Measurements from ENCODE around the gene ELP4. TPM values are rescaled to one million over a fixed set of nuclear protein-coding genes. Genes with fewer than 3 reads are reported as not detected.

The ELP4 gene
- total RNA-seq, 2 donors from 2014 or later = 16.9 TPM

DNA sequence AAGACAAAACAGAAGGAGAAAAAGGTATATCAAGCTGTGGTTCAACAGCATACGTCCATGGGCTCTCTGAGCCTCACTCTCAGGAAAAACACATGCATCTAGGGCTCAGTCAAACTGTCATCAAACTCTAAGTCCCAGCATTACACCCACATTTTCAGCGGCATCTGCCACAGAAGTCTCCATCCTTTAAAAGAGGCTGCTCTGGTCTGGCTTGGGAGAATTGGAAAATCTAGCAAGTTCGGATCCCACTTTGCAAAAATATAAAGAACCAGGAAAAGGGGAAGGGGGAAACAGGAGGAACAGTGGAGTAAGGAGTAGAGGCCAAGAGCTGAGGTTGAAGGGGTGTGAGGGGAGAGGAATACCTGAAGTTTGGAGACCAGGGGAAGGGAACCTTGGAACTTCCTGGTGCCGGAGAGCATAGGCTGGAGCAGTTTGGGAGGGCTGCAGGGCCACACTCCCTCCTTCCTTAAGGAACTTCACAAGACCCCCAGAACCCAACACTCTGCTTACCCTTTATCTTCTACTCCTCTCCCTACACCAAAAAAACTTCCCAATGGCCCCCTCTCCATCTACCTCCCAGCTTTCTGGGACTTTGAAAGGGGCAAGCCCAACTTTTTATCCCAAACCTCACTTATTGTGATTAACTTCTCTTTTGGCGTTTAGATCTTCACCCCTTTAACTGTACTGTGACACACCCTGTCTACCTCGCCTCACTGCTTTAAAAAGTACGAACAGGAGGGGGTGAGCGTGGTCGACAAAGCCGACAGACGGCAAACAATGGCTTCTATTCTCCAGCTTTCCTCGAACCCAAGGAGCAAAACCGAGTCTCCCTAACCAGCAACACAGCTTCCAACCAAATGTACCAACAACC lies 297.6 kb downstream of the ELP4 start:
- no peak for TF ChIP-seq CTCF (IDR thresholded peaks at IDR 0.05)
- Histone ChIP-seq H3K9me3 (no peaks in the 10 kb centered on the region), H3K4me1 (ENCODE audit: control insufficient read depth in 1 of 2, low read depth in 2 of 2) (peaks cover 29 to 46% of the 10 kb centered on the region in 2 donors), H3K27ac (no peak overlapping the region), H3K4me3 (no peak overlapping the region), H3K36me3 (no peaks in the 10 kb centered on the region), H3K27me3 (replicated peaks; ENCODE audit: insufficient read depth) (peaks cover 59% of the 10 kb centered on the region)
- DNase-seq (ENCODE audit: low spot score) = no peak
- ATAC-seq (ENCODE audit: insufficient number of reproducible peaks, low FRiP score, low read depth) = no peak

DNA sequence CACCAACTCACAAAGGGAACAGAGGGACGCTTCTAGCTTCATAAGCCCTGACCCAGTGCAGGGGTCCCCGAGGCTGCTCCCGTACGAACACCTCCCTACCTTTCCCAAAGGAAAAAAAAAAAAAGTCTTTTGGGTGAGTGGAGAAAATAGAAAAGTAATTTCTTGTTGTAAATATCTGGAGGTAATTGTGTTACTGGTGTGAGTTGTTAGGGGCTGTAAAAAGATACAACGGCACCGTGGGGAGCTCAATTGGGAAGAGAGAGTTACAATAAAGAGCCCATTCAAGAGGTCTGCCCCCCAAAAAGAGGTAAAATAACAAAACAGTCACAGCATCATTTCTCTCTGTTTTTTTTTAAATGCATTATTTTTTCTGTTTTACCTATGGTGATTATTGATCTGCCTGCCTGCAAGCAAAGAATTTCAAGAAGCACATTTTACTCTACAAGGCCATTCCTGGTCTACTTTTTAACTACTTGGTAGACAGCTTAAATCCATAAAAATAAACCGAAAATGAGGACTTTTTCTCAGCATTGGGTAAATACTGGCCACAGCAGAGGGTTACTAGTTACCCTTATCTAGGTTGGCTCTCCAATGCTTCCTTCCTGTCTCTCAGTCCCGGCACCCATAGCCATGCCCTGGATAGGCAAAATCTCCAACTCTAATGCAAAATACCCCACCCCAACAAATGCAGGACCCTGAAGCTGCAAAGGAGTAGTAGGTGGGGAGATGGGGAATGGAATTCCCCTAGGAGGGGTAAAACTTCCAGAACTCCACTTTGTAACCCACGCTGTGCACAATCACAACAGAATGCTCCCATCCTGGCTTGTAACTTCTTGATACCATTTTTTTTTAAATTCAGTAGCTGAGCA lies 298.5 kb downstream of the ELP4 start:
- Histone ChIP-seq H3K4me1 (ENCODE audit: control insufficient read depth in 1 of 2, low read depth in 2 of 2) (peaks cover 37 to 55% of the 10 kb centered on the region in 2 donors), H3K27ac (no peak overlapping the region), H3K9me3 (no peaks in the 10 kb centered on the region), H3K27me3 (replicated peaks; ENCODE audit: insufficient read depth) (peaks cover 53% of the 10 kb centered on the region), H3K36me3 (no peaks in the 10 kb centered on the region), H3K4me3 (no peak overlapping the region)
- no peak for TF ChIP-seq CTCF (IDR thresholded peaks at IDR 0.05)
- no peak for DNase-seq (ENCODE audit: low spot score)
- no peak for ATAC-seq (ENCODE audit: insufficient number of reproducible peaks, low FRiP score, low read depth)

- TF ChIP-seq CTCF (IDR thresholded peaks at IDR 0.05) = no peak
- DNase-seq (ENCODE audit: low spot score) (no peak), ATAC-seq (ENCODE audit: insufficient number of reproducible peaks, low FRiP score, low read depth) (no peak)
- no peaks in the 10 kb centered on the region for H3K36me3 ChIP-seq
- no peaks in the 10 kb centered on the region for H3K9me3 ChIP-seq
- peaks cover 44% of the 10 kb centered on the region for H3K27me3 ChIP-seq (replicated peaks; ENCODE audit: insufficient read depth)
- no peak overlapping the region for H3K27ac ChIP-seq
- H3K4me3 ChIP-seq = no peak overlapping the region
- peaks cover 44 to 62% of the 10 kb centered on the region in 2 donors for H3K4me1 ChIP-seq (ENCODE audit: control insufficient read depth in 1 of 2, low read depth in 2 of 2)
Measured at GRCh38 chr11:31808721-31809540, 299.4 kb downstream of the ELP4 start.

GRCh38 chr11:31809541-31809856 lies 299.9 kb downstream of the ELP4 start:
- no peak for ATAC-seq (ENCODE audit: insufficient number of reproducible peaks, low FRiP score, low read depth)
- Histone ChIP-seq H3K9me3 (no peaks in the 10 kb centered on the region), H3K27me3 (replicated peaks; ENCODE audit: insufficient read depth) (peaks cover 41% of the 10 kb centered on the region), H3K4me3 (peak overlapping the region; percentile 75), H3K27ac (no peak overlapping the region), H3K36me3 (no peaks in the 10 kb centered on the region), H3K4me1 (ENCODE audit: control insufficient read depth in 1 of 2, low read depth in 2 of 2) (peaks cover 47 to 66% of the 10 kb centered on the region in 2 donors)
- no peak for TF ChIP-seq CTCF (IDR thresholded peaks at IDR 0.05)
- DNase-seq (ENCODE audit: low spot score) = no peak

Measured in thoracic aorta (tissue), 2 donors.